ENCODE results near the gene ZDHHC8.
A peak's percentile ranks its signal among the peaks of the same experiment; 100 is the strongest.

Gene ZDHHC8

DNA sequence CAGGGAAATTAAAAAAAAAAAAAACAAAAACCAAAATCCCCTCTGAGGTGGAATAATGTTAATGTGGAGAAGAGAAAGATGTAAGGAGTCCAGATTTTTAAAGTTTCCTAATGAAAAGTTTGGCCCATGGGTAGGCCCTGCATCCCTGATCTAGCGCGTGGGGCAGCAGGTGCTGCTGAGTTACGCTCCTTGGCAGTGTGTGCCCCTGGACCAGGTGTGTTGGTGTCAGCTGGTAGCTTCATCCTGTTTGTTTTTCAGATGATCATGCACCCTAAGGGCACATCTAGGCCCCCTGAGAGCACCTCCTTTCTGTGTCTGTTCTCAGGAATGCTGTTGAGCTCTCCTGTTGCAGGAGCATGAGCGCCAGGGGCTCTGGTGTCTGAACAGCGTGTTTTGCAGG, 44.8 kb upstream of the ZDHHC8 start:
- TF ChIP-seq, protein P1, sequence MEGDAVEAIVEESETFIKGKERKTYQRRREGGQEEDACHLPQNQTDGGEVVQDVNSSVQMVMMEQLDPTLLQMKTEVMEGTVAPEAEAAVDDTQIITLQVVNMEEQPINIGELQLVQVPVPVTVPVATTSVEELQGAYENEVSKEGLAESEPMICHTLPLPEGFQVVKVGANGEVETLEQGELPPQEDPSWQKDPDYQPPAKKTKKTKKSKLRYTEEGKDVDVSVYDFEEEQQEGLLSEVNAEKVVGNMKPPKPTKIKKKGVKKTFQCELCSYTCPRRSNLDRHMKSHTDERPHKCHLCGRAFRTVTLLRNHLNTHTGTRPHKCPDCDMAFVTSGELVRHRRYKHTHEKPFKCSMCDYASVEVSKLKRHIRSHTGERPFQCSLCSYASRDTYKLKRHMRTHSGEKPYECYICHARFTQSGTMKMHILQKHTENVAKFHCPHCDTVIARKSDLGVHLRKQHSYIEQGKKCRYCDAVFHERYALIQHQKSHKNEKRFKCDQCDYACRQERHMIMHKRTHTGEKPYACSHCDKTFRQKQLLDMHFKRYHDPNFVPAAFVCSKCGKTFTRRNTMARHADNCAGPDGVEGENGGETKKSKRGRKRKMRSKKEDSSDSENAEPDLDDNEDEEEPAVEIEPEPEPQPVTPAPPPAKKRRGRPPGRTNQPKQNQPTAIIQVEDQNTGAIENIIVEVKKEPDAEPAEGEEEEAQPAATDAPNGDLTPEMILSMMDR (IDR thresholded peaks at IDR 0.05; ENCODE audit: insufficient read depth, low read depth, low read length, missing control alignments) = no peak
- H3K4me3 ChIP-seq (ENCODE audit: low read length) = no peak overlapping the region
- DNase-seq (ENCODE audit: low read depth) = no peak

DNA sequence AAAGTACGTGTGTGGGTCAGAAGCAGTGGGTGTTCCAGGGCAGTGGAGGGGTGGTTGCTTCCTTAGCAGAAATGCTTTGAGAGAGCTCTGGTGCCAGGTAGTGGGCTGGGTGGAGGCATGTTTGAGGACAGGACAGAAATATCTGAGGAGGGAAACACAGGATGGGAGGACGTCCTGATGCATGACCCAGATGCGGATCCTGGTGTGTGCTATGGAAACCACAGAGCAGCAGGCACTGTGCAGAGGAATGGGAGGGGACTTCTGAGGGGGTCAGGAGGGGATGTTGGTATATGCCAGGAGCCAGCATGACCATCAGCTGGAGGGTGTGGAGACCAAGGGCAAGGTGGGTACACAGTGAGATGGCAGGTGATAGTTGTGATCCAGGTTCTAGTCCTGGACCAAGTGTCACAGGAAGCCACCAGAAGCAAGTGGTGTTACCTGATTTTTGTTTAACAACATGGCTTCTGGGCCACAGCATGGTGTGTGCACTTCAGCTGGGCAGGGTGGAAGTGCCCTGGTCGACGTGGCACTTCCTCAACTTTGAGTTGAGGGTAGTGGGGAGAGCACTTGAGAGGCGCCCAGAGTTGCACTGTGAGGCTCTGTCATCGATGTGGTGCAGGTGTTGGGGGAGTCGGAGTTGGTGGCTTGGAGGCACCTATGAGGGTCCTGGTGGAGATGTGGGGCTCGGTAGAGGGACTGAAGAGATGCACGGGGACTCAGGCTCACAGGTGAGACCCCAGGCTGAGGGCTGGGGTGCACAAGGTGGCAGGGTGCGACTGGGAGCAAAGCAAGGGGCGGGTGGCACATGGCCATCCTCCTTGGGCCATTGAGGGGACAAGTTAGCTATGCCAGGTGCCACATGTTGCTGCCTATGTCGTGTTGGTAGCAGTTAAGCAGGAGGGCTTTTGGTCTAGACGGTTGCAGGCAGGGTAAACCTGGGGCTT, 44.0 kb upstream of the ZDHHC8 start:
- TF ChIP-seq, protein P1 (IDR thresholded peaks at IDR 0.05; ENCODE audit: insufficient read depth, low read depth, low read length, missing control alignments) = no peak
- H3K4me3 ChIP-seq (ENCODE audit: low read length) = no peak overlapping the region
- no peak for DNase-seq (ENCODE audit: low read depth)

- no peak overlapping the region for H3K4me3 ChIP-seq (ENCODE audit: low read length)
- no peak for DNase-seq (ENCODE audit: low read depth)
- TF ChIP-seq, protein P1 (IDR thresholded peaks at IDR 0.05; ENCODE audit: insufficient read depth, low read depth, low read length, missing control alignments) = no peak
Observed at GRCh38 chr22:20088263-20088648, 43.3 kb upstream of the ZDHHC8 start.

- TF ChIP-seq, protein P1 (IDR thresholded peaks at IDR 0.05; ENCODE audit: insufficient read depth, low read depth, low read length, missing control alignments) = no peak
- no peak for DNase-seq (ENCODE audit: low read depth)
- H3K4me3 ChIP-seq (ENCODE audit: low read length) = no peak overlapping the region
Observed at GRCh38 chr22:20089226-20089976, 42.2 kb upstream of the ZDHHC8 start.

DNA sequence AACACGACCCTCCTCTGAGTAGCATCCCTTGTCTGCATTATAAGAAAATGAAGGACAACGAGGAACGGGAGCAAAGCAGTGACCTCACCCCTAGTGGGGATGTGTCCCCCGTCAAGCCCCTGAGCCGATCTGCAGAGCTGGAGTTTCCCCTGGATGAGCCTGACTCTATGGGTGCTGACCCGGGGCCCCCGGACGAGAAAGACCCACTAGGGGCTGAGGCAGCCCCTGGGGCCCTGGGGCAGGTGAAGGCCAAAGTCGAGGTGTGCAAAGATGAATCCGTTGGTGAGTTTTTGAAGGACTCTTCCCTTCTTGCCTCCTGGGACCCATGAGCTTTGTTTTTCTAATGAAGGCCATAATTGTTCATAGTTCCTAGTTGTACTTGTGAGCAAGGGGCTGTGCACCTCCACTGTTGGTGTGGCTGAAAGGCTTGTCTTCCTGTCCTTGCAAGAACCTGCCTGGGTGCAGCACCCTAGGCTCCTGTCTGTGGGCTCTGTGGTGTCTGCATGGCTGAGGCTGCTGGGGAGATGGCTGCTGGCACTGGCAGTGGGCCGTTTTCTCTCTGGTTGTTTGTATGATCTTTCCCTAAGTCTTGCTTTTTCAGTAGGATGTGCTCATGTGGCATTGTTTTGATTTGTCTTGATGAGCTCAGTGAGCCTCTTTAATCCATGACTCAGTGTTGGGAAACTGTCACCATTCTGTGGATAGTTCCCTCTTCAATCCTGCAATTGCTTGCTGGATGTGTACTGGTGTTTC, 41.5 kb upstream of the ZDHHC8 start:
- TF ChIP-seq, protein P1 (IDR thresholded peaks at IDR 0.05; ENCODE audit: insufficient read depth, low read depth, low read length, missing control alignments) = no peak
- DNase-seq (ENCODE audit: low read depth) = peak; percentile 31
- H3K4me3 ChIP-seq (ENCODE audit: low read length) = no peak overlapping the region

DNA sequence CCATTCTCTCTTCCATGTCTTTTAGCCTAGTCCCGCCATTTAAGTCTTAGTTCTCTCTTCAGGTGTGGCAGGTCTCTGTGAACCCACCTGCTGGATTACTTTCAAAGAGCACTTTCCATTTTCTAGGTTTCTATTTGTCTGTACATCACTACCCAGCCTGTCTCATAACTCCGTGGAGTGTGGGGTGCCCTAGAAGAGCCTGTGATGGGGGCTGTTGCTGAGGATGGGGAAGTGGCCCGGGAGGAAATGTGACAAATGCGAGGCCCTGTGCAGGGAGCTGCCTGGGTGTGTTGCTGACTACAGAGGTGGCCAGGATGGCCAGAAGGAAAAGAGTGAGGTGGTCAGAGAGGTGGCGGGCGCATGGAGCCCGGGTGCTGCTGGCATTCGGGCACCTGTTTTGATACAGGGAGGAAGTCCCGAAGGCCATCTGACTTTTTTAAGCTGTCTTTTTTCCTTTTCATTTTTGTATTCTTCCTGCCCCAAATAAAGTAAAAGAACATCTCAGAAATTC, 40.8 kb upstream of the ZDHHC8 start:
- no peak overlapping the region for H3K4me3 ChIP-seq (ENCODE audit: low read length)
- TF ChIP-seq, protein P1 (IDR thresholded peaks at IDR 0.05; ENCODE audit: insufficient read depth, low read depth, low read length, missing control alignments) = no peak
- DNase-seq (ENCODE audit: low read depth) = no peak

Data from epithelial cell of esophagus (primary cell).